Stimulated activated naive B cell treated with anti-CD40 and anti-IgM and Interleukin-4, amounts not matched to agents 10 μg/mL and 1 μg/mL and 100 μg/mL, for 72 hours (primary cell): Measurements from ENCODE around the gene BICD1.
"Not testable (repeated sequence)": the region's sequence is repeated elsewhere in the genome, so short reads cannot be mapped to it uniquely, and the experiment has no call there.

Experiments
- ATAC-seq, 2 donors: fragments of 150-1000 bp; cut with Tn5 transposase; replicated peaks; 2 replicates each; pipeline ENCODE4 v1.10.0; 2021; ENCODE audit warnings: moderate library complexity in 1 of 2
- DNase-seq: peaks from one replicate; pipeline ENCODE4 v3.0.0; 2021
- H3K27ac Mint-ChIP-seq: one replicate; pipeline ENCODE4 v1.8.0; 2022; ENCODE audit warnings: mild to moderate bottlenecking, mixed read lengths
- H3K27me3 Mint-ChIP-seq, 2 donors: one replicate each; pipeline ENCODE4 v1.8.0; 2022; ENCODE audit warnings: mixed read lengths in 2 of 2
- H3K36me3 Mint-ChIP-seq, 2 donors: one replicate each; pipeline ENCODE4 v1.8.0; 2022; ENCODE audit warnings: mixed read lengths in 2 of 2, mild to moderate bottlenecking in 1 of 2
- H3K4me1 Mint-ChIP-seq, 2 donors: one replicate each; pipeline ENCODE4 v1.8.0; 2022; ENCODE audit warnings: mixed read lengths in 2 of 2, mild to moderate bottlenecking in 1 of 2
- H3K4me3 Mint-ChIP-seq, 2 donors: one replicate each; pipeline ENCODE4 v1.8.0; 2022; ENCODE audit warnings: mild to moderate bottlenecking in 2 of 2, mixed read lengths in 2 of 2, moderate library complexity in 1 of 2
- H3K9me3 Mint-ChIP-seq, 2 donors: one replicate each; pipeline ENCODE4 v1.8.0; 2022; ENCODE audit warnings: mixed read lengths in 2 of 2, mild to moderate bottlenecking in 1 of 2

The BICD1 gene

DNA sequence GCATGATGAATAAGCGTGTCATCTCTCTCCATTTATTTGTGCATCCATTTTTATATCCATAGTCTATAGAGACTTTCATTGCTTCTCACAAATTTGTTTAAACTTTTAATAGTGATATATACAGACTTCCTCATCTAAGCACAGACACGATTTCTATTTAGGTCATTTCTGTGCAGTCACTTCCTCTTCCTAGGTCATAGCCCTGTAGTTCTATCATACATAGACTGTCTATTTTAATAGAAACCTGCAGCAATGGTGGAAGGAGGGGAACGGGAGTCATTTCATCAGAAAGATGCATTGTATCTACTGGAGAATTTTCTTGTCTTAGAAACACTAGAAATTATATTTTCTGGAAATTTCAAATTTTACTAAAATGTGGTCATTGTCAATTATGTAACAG lies 159.3 kb downstream of the BICD1 start:
- Mint-ChIP-seq H3K4me3 (peak overlapping the region; percentile 63 to 72), H3K9me3 (no peaks in the 10 kb centered on the region), H3K4me1 (peaks cover 26 to 37% of the 10 kb centered on the region in 2 donors), H3K27me3 (no peaks in the 10 kb centered on the region), H3K27ac (peak overlapping the region; percentile 94), H3K36me3 (peaks cover 5 to 12% of the 10 kb centered on the region in 2 donors)
- ATAC-seq (peak; percentile 92 to 93), DNase-seq (no peak)

- DNase-seq: no peak
- H3K4me3 Mint-ChIP-seq: peak overlapping the region in 1 of 2 donors; percentile 11
- ATAC-seq: no peak
- H3K36me3 Mint-ChIP-seq: peaks cover 0 to 7% of the 10 kb centered on the region in 2 donors
- peaks cover 27 to 37% of the 10 kb centered on the region in 2 donors for H3K4me1 Mint-ChIP-seq
- H3K27ac Mint-ChIP-seq: no peak overlapping the region
- H3K27me3 Mint-ChIP-seq: no peaks in the 10 kb centered on the region
- H3K9me3 Mint-ChIP-seq: no peaks in the 10 kb centered on the region
These were observed 160.1 kb downstream of the BICD1 start for GRCh38 chr12:32266756-32267155.

DNA sequence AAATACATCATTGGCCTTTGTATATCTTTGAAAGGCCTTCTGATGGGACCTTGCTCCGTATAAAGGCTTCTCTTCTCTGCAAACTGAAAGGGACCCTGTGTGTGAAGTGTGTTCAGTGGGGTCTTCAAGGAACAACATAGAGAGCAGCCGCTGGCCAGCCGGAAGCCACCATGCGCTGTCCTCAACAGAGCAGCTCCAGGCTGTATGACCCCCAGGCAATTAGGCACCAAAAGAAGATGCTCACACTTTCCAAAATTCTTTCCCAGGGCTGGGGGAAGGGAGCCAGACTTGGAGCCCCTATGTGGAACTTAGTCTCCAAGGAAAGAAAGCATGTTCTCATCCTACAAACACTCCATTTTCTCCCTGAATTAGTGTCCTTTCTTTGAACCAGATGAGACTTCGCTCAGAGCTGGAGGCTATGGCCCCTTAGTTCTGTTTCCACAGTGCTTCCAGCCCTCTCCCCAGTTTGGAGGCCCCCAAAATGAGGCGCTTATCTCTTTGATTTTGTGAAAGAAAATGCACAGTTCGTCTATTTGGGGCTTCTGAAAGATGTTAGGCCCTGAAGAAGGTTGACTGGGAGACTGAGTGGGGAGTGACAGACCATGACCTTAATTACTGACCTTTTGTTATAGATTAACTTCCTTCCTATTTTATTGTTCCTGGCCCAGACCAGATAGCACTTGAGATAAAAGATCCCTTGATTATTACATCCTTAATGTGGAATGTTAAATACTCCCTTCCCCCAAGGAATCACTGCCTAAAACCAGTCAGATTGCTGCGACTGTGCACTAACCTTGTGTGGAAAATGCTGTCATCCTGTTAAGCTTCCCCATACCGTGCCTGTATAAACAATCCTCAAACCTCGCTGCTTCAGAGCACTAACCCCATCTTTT lies 164.4 kb downstream of the BICD1 start:
- H3K4me1 Mint-ChIP-seq: peaks cover 31 to 47% of the 10 kb centered on the region in 2 donors
- no peaks in the 10 kb centered on the region for H3K9me3 Mint-ChIP-seq
- peak overlapping the region; percentile 59 to 61 for H3K4me3 Mint-ChIP-seq
- H3K36me3 Mint-ChIP-seq: peaks cover 4 to 11% of the 10 kb centered on the region in 2 donors
- no peak for DNase-seq
- H3K27ac Mint-ChIP-seq: peak overlapping the region; percentile 95
- ATAC-seq: peak; percentile 26 to 31
- H3K27me3 Mint-ChIP-seq: no peaks in the 10 kb centered on the region

DNA sequence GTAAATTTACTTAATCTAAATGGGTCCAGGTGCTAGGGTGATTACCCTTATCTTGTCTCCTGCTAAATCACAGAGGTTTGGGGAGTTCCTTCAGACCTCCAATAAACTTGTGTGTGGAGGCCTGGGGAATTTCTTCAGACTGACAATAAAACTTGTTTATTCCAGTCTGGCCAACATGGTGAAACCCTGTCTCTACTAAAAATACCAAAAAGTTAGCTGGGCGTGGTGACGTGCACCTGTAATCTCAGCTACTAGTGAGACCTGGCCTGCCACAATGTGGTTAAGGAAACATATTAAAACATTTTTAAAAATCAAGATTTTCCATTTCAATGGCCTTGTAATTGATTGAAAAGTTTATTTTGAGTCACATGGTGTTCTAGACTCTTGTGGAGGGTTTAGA lies 165.8 kb downstream of the BICD1 start:
- Mint-ChIP-seq H3K9me3 (no peaks in the 10 kb centered on the region), H3K4me1 (peaks cover 28 to 39% of the 10 kb centered on the region in 2 donors), H3K27me3 (no peaks in the 10 kb centered on the region), H3K4me3 (peak overlapping the region; percentile 65 to 71), H3K27ac (peak overlapping the region; percentile 95), H3K36me3 (peaks cover 4 to 9% of the 10 kb centered on the region in 2 donors)
- DNase-seq: peak; percentile 4
- ATAC-seq: peak; percentile 33 to 54

DNA sequence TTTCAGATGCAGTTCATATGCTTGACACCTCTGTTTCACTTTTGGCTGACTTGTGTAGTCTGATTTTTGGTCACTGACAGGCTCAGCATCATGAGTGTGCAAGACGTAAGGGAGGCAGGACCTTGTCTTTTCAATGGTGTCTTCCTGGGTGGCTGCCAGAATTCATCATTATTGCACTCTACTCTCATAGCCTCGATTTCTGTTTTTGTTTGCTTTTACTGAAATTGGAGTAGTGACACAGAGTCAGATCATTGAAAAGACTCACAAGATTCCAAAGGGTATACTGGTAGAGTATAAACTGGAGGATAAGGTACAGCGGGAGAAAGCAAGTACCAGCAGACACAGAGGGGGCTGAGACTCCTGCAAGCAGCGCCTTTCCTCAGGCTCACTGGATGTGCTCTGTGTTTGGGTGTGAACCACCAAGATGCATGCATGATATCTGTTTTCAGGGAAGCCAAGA lies 166.4 kb downstream of the BICD1 start:
- Mint-ChIP-seq H3K27ac (peak overlapping the region; percentile 95), H3K36me3 (peaks cover 4 to 9% of the 10 kb centered on the region in 2 donors), H3K4me3 (peak overlapping the region; percentile 65 to 71), H3K27me3 (no peaks in the 10 kb centered on the region), H3K9me3 (no peaks in the 10 kb centered on the region), H3K4me1 (peaks cover 28 to 39% of the 10 kb centered on the region in 2 donors)
- DNase-seq (peak; percentile 1), ATAC-seq (peak; percentile 62 to 67)

DNA sequence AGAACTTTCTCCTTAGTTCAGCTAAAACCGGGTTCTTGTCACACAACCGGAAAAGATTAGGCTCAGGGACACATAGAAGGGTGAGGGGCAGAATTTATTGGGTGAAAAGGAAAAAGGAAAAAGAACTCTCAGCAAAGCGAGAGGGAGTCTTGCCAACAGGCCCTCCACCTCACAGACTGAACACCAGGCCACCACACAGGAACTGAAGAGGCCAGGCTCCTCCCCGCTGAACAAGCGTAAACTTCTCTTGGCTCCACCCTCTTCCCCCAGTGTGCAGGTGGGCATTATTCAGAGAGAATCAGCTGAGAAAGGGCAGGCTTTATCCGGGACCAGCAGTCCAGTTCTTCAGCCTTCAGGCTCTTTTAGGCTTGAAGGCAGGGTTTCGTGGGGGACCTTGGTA lies 167.1 kb downstream of the BICD1 start:
- H3K4me1 Mint-ChIP-seq: peaks cover 28 to 39% of the 10 kb centered on the region in 2 donors
- ATAC-seq (peak; percentile 96), DNase-seq (peak; percentile 58)
- peaks cover 4 to 9% of the 10 kb centered on the region in 2 donors for H3K36me3 Mint-ChIP-seq
- H3K9me3 Mint-ChIP-seq: no peaks in the 10 kb centered on the region
- no peaks in the 10 kb centered on the region for H3K27me3 Mint-ChIP-seq
- H3K27ac Mint-ChIP-seq: peak overlapping the region; percentile 95
- peak overlapping the region; percentile 65 to 66 for H3K4me3 Mint-ChIP-seq

GRCh38 chr12:32274665-32275064 lies 168.0 kb downstream of the BICD1 start:
- no peaks in the 10 kb centered on the region for H3K9me3 Mint-ChIP-seq
- no peak overlapping the region for H3K27ac Mint-ChIP-seq
- peaks cover 28 to 39% of the 10 kb centered on the region in 2 donors for H3K4me1 Mint-ChIP-seq
- no peak overlapping the region for H3K4me3 Mint-ChIP-seq
- no peaks in the 10 kb centered on the region for H3K27me3 Mint-ChIP-seq
- peaks cover 4 to 9% of the 10 kb centered on the region in 2 donors for H3K36me3 Mint-ChIP-seq
- ATAC-seq (no peak), DNase-seq (no peak)

GRCh38 chr12:32275520-32275919 lies 168.9 kb downstream of the BICD1 start:
- H3K9me3 Mint-ChIP-seq, H3K4me3 Mint-ChIP-seq, H3K36me3 Mint-ChIP-seq, ATAC-seq, DNase-seq, H3K27ac Mint-ChIP-seq, H3K27me3 Mint-ChIP-seq: not testable (repeated sequence)
- peaks cover 28 to 36% of the 10 kb centered on the region in 2 donors for H3K4me1 Mint-ChIP-seq

DNA sequence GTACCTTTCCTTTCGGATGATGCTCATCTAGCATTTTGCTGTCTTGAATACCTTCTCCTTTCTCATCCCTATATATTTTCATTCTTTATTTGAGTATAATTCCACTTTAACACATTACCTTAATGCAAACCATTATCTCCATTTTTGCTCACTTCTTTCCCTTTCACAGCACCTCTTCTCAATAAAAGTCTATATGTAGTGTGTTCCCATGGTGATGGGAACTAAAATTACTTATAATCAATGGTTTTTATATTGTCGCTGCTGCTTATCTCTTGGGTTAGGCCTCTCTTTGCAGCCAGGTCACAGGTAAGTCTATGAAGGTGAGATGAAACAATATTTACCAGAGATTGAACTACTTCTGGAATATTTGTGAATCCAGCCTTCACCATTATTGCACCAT lies 171.1 kb downstream of the BICD1 start:
- DNase-seq (no peak), ATAC-seq (no peak)
- H3K27me3 Mint-ChIP-seq: no peaks in the 10 kb centered on the region
- no peak overlapping the region for H3K27ac Mint-ChIP-seq
- no peaks in the 10 kb centered on the region for H3K9me3 Mint-ChIP-seq
- peaks cover 14 to 15% of the 10 kb centered on the region in 2 donors for H3K4me1 Mint-ChIP-seq
- no peak overlapping the region for H3K4me3 Mint-ChIP-seq
- H3K36me3 Mint-ChIP-seq: peaks cover 4 to 13% of the 10 kb centered on the region in 2 donors

DNA sequence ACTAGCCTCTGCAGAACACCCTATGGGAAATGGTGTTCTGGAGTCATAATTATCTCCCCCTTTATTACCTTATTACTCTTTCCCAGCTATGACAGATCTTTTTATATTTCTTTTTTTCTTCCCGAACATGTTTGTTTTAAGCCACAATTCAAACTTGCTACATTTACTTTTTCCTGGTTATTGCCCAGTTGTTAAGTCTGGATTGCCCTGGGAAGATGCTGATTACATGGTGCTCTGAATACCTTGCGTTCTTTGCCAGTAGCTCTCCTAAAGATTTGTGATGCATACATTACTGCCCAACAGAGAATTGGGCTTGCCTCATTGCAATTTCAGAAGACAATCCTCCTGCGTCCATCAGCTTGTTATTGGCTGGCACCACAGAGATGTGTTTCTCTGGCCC lies 174.5 kb downstream of the BICD1 start:
- H3K36me3 Mint-ChIP-seq: peaks cover 0 to 5% of the 10 kb centered on the region in 2 donors
- no peaks in the 10 kb centered on the region for H3K9me3 Mint-ChIP-seq
- no peaks in the 10 kb centered on the region for H3K27me3 Mint-ChIP-seq
- no peak overlapping the region for H3K4me3 Mint-ChIP-seq
- ATAC-seq (no peak), DNase-seq (no peak)
- H3K4me1 Mint-ChIP-seq: peaks cover 0 to 3% of the 10 kb centered on the region in 2 donors
- no peak overlapping the region for H3K27ac Mint-ChIP-seq

DNA sequence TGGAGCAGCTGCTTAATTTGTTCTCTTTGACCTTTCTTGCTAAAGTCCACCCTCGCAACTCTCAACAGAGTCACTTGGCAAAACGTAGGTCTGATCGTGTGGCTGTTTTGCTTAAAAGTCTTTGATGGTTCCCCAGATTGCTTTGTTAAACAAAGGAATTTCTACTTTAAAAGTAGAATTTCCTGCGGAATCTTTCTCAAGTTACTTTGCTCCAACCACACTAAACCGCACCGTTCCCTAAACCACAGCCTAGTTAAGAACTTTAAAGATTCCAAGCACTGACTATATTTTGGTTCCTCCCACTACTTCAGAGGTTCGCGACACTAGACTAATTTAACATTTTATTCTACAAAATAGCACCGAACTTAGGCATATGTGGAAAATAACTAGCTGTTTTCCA lies 177.9 kb downstream of the BICD1 start:
- Mint-ChIP-seq H3K4me1 (peaks cover 0 to 5% of the 10 kb centered on the region in 2 donors), H3K27ac (no peak overlapping the region), H3K9me3 (no peaks in the 10 kb centered on the region), H3K36me3 (peaks cover 0 to 10% of the 10 kb centered on the region in 2 donors), H3K27me3 (no peaks in the 10 kb centered on the region), H3K4me3 (no peak overlapping the region)
- DNase-seq: no peak
- no peak for ATAC-seq

DNA sequence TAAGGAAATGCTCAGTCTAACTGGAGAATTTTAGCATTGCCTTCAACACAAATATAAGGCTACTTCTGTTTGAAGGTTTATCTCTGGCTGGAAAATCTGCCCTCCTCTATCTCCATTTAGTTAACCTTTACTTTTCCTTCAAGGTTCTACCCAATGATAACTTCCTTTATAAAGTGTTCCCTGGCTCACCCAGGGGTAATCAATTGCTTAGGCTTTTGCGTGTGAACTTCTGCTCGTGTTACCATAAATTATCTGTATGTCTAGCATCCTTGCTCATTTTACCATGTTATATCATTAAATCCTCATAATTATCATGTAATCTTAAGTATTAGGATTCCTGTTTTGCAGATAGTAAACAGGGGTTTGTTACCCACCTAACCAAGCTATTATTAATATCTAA lies 178.4 kb downstream of the BICD1 start:
- H3K27me3 Mint-ChIP-seq: no peaks in the 10 kb centered on the region
- ATAC-seq (no peak), DNase-seq (no peak)
- no peak overlapping the region for H3K4me3 Mint-ChIP-seq
- no peaks in the 10 kb centered on the region for H3K9me3 Mint-ChIP-seq
- peaks cover 0 to 10% of the 10 kb centered on the region in 2 donors for H3K36me3 Mint-ChIP-seq
- no peak overlapping the region for H3K27ac Mint-ChIP-seq
- H3K4me1 Mint-ChIP-seq: peaks cover 0 to 6% of the 10 kb centered on the region in 2 donors

GRCh38 chr12:32285489-32285888 lies 178.8 kb downstream of the BICD1 start:
- no peaks in the 10 kb centered on the region for H3K9me3 Mint-ChIP-seq
- no peak overlapping the region for H3K4me3 Mint-ChIP-seq
- peaks cover 0 to 7% of the 10 kb centered on the region in 2 donors for H3K4me1 Mint-ChIP-seq
- DNase-seq: no peak
- no peak for ATAC-seq
- H3K27me3 Mint-ChIP-seq: no peaks in the 10 kb centered on the region
- peaks cover 0 to 10% of the 10 kb centered on the region in 2 donors for H3K36me3 Mint-ChIP-seq
- H3K27ac Mint-ChIP-seq: no peak overlapping the region

DNA sequence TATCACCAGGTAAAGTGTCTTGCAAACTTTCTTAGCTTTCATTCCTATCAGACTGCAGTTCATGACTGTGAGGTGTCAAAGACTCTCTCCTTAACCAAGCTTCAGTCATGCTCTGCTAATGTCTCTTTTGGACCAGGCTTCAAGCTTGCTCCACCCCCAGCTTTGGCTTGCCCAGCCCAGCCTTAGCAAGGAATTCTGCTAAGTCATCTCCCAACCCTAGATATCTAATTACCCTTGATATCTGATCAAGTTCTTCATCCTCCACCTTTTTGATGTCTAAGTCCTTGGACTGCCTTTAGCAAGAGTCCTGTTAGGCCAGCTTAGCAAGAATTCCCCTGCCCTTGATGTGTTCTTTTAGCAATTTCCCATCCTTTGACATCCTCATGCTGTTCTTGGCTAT lies 183.8 kb downstream of the BICD1 start:
- no peak for ATAC-seq
- H3K27ac Mint-ChIP-seq: no peak overlapping the region
- no peak overlapping the region for H3K4me3 Mint-ChIP-seq
- DNase-seq: no peak
- H3K27me3 Mint-ChIP-seq: no peaks in the 10 kb centered on the region
- peaks cover 2 to 15% of the 10 kb centered on the region in 2 donors for H3K36me3 Mint-ChIP-seq
- no peaks in the 10 kb centered on the region for H3K9me3 Mint-ChIP-seq
- H3K4me1 Mint-ChIP-seq: peaks cover 6 to 11% of the 10 kb centered on the region in 2 donors

GRCh38 chr12:32292151-32292550 lies 185.5 kb downstream of the BICD1 start:
- Mint-ChIP-seq H3K27ac (no peak overlapping the region), H3K27me3 (no peaks in the 10 kb centered on the region), H3K4me1 (peaks cover 6 to 11% of the 10 kb centered on the region in 2 donors), H3K4me3 (no peak overlapping the region), H3K9me3 (no peaks in the 10 kb centered on the region), H3K36me3 (peaks cover 4 to 21% of the 10 kb centered on the region in 2 donors)
- ATAC-seq (no peak), DNase-seq (no peak)
